Measurements from ENCODE around the gene UBE2D2.

Gene UBE2D2

GRCh38 chr5:139636975-139637408 lies 75.9 kb downstream of the UBE2D2 start:
- no peak for DNase-seq

GRCh38 chr5:139637438-139638089 lies 76.4 kb downstream of the UBE2D2 start:
- DNase-seq: no peak

- DNase-seq: no peak
Measured at GRCh38 chr5:139638090-139638735, 77.1 kb downstream of the UBE2D2 start.

DNA sequence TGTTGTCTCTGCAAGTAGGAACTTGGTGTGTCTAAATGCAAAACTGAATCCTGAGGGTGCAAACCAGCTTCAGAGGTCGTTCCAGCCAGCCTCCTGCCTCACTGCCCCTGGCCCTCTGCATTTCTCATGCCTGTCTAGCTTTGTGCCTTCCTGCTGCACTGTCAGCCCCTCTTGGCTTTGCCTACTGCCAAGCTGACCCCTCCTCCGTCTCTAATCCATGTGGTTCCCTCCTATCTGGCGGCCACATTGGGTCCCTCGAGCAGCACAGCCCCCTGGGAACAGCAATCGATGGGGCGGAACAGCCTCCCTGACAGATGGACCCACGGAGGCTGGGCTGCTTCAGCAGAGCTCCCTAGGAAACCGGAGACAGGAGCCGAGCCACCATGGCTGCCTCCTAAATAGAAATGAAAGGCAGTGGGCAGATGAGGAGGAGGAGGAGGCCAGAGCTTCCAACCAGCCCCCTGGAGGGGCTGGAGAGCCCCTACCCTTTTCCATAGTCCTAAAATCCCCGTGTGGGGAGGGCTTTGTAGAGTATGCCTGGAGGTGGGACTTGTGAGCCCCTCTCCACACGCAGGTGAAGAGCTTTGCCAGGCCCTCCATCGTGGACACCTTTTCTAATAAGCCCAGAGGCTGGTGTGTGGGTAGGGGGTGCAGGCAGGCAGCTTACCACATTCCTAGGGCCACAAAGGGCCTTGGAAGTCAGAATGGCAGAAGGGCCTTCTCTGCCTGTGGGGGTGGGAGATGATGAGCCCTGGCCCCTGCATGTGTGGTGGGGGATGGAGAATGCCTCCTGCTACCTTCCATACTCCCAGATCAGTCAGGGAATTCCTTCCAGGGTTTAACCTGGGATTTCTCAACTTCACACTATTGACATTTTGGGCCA lies 77.8 kb downstream of the UBE2D2 start:
- DNase-seq: no peak

- DNase-seq: no peak
Measured at GRCh38 chr5:139639619-139640380, 78.7 kb downstream of the UBE2D2 start.

DNA sequence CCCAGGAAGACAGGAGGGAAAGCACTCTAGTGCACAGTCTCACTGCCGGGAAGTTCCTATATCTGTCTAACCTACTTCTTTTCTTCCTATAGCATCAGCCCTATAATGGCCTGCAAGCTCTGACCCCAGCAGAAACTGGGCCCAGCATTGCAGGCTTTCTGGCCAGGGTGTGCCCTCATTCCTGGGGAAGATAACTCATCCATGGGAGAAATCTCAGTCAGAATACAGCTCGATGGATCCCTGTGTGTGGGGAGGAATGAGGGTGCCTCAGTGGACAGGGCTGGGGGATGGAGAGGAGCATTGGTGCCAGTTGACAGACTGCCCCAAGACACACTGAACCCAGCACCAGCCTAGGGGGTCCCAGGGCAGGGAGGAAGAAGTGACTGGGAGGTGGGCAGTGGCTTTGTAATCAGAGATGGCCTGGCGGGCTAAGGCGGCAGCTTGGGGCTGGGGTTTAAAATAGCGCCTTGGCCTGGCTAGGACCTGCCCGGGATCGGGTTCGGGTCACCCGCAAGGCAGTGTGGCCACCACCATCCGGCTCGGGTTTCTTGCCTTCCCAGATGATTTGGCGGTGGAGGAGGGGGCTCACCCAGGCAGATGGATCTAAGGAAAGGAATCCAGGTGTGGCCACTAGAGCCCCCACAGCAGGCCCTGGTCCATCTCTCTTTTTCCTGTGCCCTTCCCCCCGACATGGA lies 79.4 kb downstream of the UBE2D2 start:
- DNase-seq: no peak

DNA sequence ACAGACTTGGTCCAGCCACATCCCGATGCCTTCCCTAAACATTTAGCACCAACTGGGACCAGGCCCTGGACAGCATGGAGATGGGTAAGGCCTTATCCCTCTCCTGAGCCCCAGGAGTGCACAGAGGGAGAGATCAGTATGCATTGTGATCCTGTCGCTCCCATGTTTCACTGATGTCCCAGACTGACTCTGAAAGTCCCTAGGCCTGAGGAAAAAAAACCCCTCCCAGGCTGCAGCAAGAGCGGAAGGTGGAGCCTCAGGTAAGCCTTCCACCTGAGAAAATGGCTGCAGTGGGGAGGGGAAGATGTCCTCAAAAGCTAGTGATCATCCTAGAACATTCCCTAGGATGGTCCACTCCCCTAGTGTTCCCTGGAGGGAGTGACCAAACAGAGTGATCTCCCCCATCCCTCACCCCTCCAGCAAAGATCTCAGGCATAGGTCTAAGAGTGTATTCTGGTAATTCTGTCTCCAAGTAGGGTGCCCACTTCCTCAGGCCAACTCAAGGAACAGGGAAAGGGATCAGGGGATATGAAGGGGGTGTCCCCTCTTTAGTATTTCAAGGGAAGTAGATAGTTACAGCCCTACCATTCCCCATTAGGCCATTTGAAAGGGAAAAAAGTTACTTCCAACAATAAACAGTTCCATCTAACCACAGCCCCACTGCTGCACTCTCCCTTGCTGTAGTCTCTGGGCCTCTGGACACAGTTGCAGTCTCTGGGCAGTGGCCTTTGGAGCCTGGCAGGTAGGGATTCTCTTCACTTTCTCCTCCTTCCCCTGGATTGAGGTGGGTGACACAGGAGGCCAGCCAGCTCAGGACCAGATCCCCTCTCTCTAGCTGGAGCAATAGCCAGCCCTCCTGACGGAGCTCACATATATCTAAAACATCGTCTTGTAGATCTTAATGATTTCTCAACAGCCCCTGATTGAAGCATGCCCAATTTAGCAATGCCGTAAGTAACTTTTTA lies 80.3 kb downstream of the UBE2D2 start:
- no peak for DNase-seq

DNA sequence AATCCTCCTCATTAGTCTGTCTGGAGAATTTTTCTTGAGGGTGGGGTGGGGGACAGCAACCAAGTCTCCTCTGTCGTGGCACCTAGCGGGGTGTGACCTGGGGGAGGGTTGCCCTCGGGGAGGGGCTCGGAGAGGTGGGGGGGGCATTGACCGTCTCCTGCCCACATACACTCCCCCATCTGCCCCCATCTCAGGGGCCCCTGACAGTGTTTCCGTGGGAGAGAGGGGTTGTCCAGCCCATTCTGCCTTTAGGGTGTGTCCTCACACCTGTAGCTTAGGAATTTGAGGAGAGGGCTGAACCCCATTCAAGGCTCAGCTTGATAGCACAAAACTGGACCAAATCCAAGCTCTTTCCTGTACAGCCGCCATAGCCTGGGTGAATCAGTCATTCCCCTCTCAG lies 81.1 kb downstream of the UBE2D2 start:
- no peak for DNase-seq

DNA sequence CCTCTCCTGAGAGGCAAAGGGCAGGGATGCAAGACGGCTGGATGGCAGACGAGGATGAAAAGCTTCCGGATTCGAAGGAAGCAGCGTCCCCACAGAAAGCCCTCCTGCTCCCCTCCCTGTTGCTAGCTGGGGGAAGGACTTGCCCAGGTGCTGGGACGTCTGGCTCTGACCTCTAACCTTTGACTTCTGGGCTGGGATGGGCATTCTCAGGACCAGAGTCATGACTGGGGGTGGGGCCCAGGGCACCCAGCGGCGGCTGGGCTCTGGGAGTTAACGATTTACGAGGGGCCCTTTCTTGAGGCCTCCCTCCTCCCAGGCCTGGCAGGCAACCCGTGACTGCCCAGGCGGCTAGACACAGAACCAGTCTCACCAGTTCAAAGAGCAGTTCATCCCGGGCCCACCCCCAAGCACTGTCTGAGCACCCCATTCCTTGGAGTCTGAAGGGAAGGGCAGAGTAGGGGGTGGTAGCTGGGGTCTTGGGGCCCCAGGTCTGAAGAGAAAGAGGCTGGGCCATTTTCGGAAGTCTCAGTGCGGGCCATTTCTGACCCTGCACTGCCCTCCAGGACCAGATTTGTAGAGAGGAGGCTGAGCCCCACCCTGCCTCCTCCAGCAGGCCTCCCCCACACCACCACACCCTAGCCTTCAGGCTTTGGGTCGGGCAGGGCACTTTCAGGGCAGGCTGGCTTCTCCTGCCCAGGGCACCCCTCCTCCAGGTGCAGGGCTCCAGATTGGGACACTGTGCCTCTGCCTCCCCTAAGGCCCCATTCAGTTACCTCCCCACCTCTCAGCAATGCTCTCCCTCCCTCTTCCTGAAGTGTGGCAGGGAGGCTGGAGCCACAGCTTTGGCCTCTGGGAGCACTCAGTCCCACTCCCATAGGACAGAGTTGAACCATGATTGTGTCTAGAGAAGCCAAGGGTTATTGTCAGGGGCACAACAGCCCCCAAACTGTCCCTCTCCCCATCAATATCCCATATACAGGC lies 82.0 kb downstream of the UBE2D2 start:
- DNase-seq: no peak

DNA sequence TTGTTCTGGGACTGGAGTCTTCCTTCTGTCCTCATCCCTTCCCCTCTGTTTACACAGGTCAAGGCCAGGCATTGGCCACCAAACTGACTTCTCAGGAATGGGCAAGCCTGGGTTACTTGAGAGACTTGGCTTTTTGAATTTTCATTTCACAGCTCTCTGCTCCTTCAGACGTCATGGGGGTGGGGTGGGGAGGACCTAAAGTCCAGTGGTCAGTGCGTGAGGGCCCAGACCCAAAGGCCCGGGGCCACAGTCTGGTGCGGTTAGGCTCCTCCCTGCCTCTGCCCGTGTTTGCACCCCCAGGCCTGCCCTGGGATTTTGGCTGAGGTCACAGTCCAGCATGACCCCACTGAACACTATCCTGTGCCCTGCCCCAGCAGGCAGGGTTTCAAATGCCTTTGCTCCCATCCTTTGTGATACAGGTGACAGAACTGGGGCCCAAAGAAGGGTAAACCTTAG lies 82.9 kb downstream of the UBE2D2 start:
- DNase-seq: no peak

DNA sequence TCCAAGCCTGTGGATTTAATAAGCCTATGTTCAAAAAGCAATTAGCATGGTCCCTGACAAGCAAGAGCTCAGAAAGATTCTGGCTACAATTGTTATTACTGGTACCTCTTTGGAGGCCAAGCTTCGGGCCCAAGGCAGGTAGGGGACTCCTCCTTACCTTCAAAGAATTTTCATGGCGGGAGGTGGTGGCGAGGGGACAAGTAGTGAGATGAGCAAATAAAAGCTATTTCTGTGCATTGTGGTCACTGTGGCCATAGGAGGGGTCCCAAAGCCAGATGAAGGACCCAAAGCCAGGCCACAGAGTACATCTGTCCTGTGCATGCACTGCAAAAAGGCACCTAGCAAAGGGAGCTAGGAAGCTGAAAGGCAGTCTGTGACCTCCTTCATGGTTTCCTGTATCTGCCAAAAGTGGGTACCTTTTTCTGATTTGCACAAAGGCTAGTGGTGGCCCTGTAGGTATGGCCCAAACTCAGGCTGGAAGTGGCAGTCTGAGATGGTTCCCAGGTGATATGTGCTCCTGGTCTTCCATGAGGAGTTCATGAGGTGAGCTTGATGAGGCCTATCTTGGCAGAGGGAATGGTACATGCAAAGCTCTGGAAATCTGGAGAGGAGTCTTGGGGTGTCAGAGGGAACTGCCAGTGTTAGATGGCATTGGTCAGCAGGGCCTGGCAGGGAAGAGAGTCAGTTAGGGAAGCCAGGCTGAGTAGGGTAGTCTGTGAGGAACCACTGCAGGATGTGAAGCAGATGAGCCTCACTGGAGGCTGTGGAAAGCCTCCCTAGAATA lies 83.7 kb downstream of the UBE2D2 start:
- no peak for DNase-seq

GRCh38 chr5:139645430-139645871 lies 84.3 kb downstream of the UBE2D2 start:
- no peak for DNase-seq

- DNase-seq: no peak
Measured at GRCh38 chr5:139646111-139646510, 85.0 kb downstream of the UBE2D2 start.

DNA sequence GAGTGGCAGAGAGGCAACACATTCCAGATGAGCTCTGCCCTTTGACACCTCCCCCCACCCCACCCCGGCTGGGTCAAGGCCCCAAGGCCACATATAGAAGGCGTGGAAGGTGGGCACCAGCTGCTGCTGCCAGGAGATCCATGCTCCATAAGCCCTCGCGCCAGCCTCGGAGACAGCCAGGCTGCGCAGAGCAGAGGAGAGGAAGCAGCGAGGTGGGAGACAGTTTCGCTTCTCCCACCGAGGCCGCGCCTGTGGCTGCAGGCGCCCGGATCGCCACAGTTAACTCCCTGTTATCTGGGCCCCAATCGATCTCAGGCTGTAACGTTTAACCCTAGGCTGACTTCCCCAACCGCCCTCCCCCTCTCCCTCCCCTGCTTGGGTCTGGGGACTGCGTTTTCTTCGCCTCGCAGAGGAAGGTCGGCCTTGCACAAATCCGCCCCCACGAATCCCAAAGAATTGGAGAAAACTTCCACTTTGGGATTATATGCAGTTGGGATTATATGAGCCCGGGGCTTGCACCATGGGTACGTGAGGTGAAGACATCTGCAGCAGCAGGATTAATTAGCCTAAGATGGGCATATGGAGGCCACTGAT lies 85.9 kb downstream of the UBE2D2 start:
- DNase-seq: no peak

GRCh38 chr5:139647506-139648204 lies 86.5 kb downstream of the UBE2D2 start:
- no peak for DNase-seq

GRCh38 chr5:139648205-139649081 lies 87.3 kb downstream of the UBE2D2 start, which contains the start of gene CXXC5:
Gene CXXC5 (plus strand): TSS chr5:139648349. CDS start chr5:139680524, 32,175 bp downstream.
- no peak for DNase-seq
